ENCODE results near the gene MEPCE. TPM values are rescaled to one million over a fixed set of nuclear protein-coding genes. Genes with fewer than 3 reads are reported as not detected.
"Not testable (repeated sequence)": the region's sequence is repeated elsewhere in the genome, so short reads cannot be mapped to it uniquely, and the experiment has no call there.

The MEPCE gene
- total RNA-seq (2021) (65.3 and 85.9 TPM in 2 replicates), Bru-seq, nascent RNA (percentile 90 among the genes with signal in this experiment), BruChase-seq, experiment 1, labeled RNA remaining after a 2-hour chase (percentile 96 among the genes with signal in this experiment), BruChase-seq, experiment 2, labeled RNA remaining after a 6-hour chase (percentile 95 among the genes with signal in this experiment)
- long read RNA-seq, transcript MEPCE-201 (4 exons, 3,030 nt) = major isoform, 43 of 54 reads
- long read RNA-seq, partial matches to known transcripts = 3 of 54 reads
- long read RNA-seq, other reads (novel, unspliced or antisense) = 8 of 54 reads

GRCh38 chr7:100429637-100430492, at the start of gene MEPCE:
MEPCE (plus strand) TSS chr7:100429831; CDS start chr7:100430019, 188 bp downstream.
- peaks cover 23% of the 10 kb centered on the region for H3K4me1 ChIP-seq (ENCODE audit: insufficient read depth, low read length, poor library complexity, severe bottlenecking)

GRCh38 chr7:100380196-100380595, 49.4 kb upstream of the MEPCE start:
- CTCF ChIA-PET = no interaction called here
- Histone ChIP-seq H3K27ac (ENCODE audit: low read depth, low read length, poor library complexity, severe bottlenecking) (no peak overlapping the region), H3K9me3 (ENCODE audit: low read depth, low read length, poor library complexity, severe bottlenecking) (no peaks in the 10 kb centered on the region), H3K4me1 (ENCODE audit: insufficient read depth, low read length, poor library complexity, severe bottlenecking) (no peaks in the 10 kb centered on the region), H3K36me3 (ENCODE audit: insufficient read depth, low read length, poor library complexity, severe bottlenecking) (no peaks in the 10 kb centered on the region), H3K27me3 (replicated peaks; ENCODE audit: insufficient read depth, low read depth, low read length, poor library complexity) (no peaks in the 10 kb centered on the region), H3K4me3 (ENCODE audit: low read depth, low read length, poor library complexity, severe bottlenecking) (no peak overlapping the region)
- intact Hi-C loops (cut with micrococcal nuclease; ENCODE audit: unreplicated experiment) = no loop called here
- TF ChIP-seq CTCF (conservative IDR thresholded peaks at IDR 0.05; ENCODE audit: low read depth, low read length) (no peak), EZH2 (IDR thresholded peaks at IDR 0.05; ENCODE audit: borderline replicate concordance, low read depth, low read length, poor library complexity, severe bottlenecking) (no peak)
- POLR2A ChIA-PET (ENCODE audit: low non-redundant PET) = no interaction called here
- DNase-seq (ENCODE audit: low spot score) = no peak
- no TSS peak for BruUV-seq (replicated peaks)

More at GRCh38 chr7:100429637-100430492, at the start of gene MEPCE:
- TSS peak; percentile 55 for BruUV-seq (replicated peaks)
- peaks cover 40% of the 10 kb centered on the region for H3K36me3 ChIP-seq (ENCODE audit: insufficient read depth, low read length, poor library complexity, severe bottlenecking)
- intact Hi-C loops (cut with micrococcal nuclease; ENCODE audit: unreplicated experiment) = no loop called here
- no peaks in the 10 kb centered on the region for H3K27me3 ChIP-seq (replicated peaks; ENCODE audit: insufficient read depth, low read depth, low read length, poor library complexity)
- ChIA-PET POLR2A (ENCODE audit: low non-redundant PET) (interaction anchor here (0.6 to 0.7 kb wide), 2 partner anchors 33 to 281 kb away, joined by 3 to 4 read pairs; partner anchors contain the start of gene LAMTOR4), CTCF (interaction anchor here (0.6 to 1.3 kb wide), 2 partner anchors 313 to 436 kb away, joined by 3 to 4 read pairs; no protein-coding TSS in a partner anchor)
- H3K4me3 ChIP-seq (ENCODE audit: low read depth, low read length, poor library complexity, severe bottlenecking) = peak within 1 kb of the TSS; percentile 93
- peak within 1 kb of the TSS; percentile 99 for H3K27ac ChIP-seq (ENCODE audit: low read depth, low read length, poor library complexity, severe bottlenecking)
- peak; percentile 98 for DNase-seq (ENCODE audit: low spot score)
- TF ChIP-seq CTCF (conservative IDR thresholded peaks at IDR 0.05; ENCODE audit: low read depth, low read length) = no peak
- TF ChIP-seq EZH2 (IDR thresholded peaks at IDR 0.05; ENCODE audit: borderline replicate concordance, low read depth, low read length, poor library complexity, severe bottlenecking) = no peak
- peaks cover 4% of the 10 kb centered on the region for H3K9me3 ChIP-seq (ENCODE audit: low read depth, low read length, poor library complexity, severe bottlenecking)

GRCh38 chr7:100381531-100382233, 47.9 kb upstream of the MEPCE start:
- H3K4me3 ChIP-seq (ENCODE audit: low read depth, low read length, poor library complexity, severe bottlenecking); H3K9me3 ChIP-seq (ENCODE audit: low read depth, low read length, poor library complexity, severe bottlenecking); CTCF ChIA-PET; BruUV-seq (replicated peaks); H3K27ac ChIP-seq (ENCODE audit: low read depth, low read length, poor library complexity, severe bottlenecking); POLR2A ChIA-PET (ENCODE audit: low non-redundant PET); H3K36me3 ChIP-seq (ENCODE audit: insufficient read depth, low read length, poor library complexity, severe bottlenecking); DNase-seq (ENCODE audit: low spot score); H3K27me3 ChIP-seq (replicated peaks; ENCODE audit: insufficient read depth, low read depth, low read length, poor library complexity); intact Hi-C loops (cut with micrococcal nuclease; ENCODE audit: unreplicated experiment); H3K4me1 ChIP-seq (ENCODE audit: insufficient read depth, low read length, poor library complexity, severe bottlenecking): not testable (repeated sequence)

- intact Hi-C loops (cut with micrococcal nuclease; ENCODE audit: unreplicated experiment); H3K27ac ChIP-seq (ENCODE audit: low read depth, low read length, poor library complexity, severe bottlenecking); CTCF ChIA-PET; H3K4me1 ChIP-seq (ENCODE audit: insufficient read depth, low read length, poor library complexity, severe bottlenecking); POLR2A ChIA-PET (ENCODE audit: low non-redundant PET); H3K27me3 ChIP-seq (replicated peaks; ENCODE audit: insufficient read depth, low read depth, low read length, poor library complexity); DNase-seq (ENCODE audit: low spot score); BruUV-seq (replicated peaks); H3K4me3 ChIP-seq (ENCODE audit: low read depth, low read length, poor library complexity, severe bottlenecking); H3K9me3 ChIP-seq (ENCODE audit: low read depth, low read length, poor library complexity, severe bottlenecking); H3K36me3 ChIP-seq (ENCODE audit: insufficient read depth, low read length, poor library complexity, severe bottlenecking): not testable (repeated sequence)
These were observed 47.3 kb upstream of the MEPCE start for GRCh38 chr7:100382234-100382853.
